Peyer's patch (tissue), 4 donors: ENCODE measurements around the gene MGRN1.

Experiments
- POLR2A ChIP-seq, 2 donors: fragments of 450-650 bp; IDR thresholded peaks; one replicate each; pipeline ENCODE4 v1.5.1; 2017; ENCODE audit warnings: antibody characterized with exemption in 2 of 2, mild to moderate bottlenecking in 2 of 2, moderate library complexity in 2 of 2
- TF ChIP-seq, protein P1 (sequence below), 6 experiments: fragments of 450-650 bp in 4 of 6; fragments of 200-600 bp in 2 of 6; sonication (generic) in 1 of 6; IDR thresholded peaks; one replicate each; pipeline ENCODE4 v1.5.1; 2017 to 2019; ENCODE audit warnings: antibody characterized with exemption in 6 of 6, mild to moderate bottlenecking in 3 of 6, moderate library complexity in 1 of 6

DNA sequence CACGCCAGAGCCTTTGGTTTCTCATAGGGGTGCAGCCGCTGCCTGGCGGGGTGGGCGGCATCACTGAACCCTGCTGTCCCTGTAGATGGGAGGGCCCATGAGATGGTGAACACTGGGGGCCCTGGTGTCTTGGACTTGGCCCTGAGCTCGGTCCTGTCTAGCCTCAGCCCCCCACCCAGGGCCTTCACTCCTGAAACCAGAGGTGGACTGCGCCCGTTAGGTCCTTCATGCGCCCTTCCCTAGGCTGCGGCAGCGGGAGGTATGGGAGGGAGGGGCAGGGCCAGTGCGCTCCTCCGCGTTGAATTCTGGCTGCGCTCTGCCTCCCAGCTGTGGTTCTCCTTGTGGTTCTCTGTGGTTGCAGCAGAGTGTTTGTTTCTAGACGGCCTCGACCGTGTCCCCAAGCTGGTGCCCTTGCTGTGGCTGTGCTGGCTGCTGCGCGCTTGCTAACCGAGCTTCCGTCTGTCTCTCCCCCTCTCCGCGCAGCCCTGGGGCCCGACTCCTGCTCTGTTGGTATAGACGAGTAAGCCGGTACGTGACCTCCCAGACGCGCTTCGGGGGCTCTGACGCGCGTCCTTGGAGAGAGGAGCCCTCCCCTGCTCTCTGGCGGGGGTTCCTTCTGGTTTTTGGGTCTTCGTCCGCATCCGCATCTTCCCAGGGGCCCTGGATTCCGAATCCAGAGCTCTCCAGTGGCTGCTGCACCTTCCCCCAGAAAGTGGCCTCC, 61.3 kb downstream of the MGRN1 start:
- TF ChIP-seq POLR2A (IDR thresholded peaks at IDR 0.05): no peak
- TF ChIP-seq, protein P1, sequence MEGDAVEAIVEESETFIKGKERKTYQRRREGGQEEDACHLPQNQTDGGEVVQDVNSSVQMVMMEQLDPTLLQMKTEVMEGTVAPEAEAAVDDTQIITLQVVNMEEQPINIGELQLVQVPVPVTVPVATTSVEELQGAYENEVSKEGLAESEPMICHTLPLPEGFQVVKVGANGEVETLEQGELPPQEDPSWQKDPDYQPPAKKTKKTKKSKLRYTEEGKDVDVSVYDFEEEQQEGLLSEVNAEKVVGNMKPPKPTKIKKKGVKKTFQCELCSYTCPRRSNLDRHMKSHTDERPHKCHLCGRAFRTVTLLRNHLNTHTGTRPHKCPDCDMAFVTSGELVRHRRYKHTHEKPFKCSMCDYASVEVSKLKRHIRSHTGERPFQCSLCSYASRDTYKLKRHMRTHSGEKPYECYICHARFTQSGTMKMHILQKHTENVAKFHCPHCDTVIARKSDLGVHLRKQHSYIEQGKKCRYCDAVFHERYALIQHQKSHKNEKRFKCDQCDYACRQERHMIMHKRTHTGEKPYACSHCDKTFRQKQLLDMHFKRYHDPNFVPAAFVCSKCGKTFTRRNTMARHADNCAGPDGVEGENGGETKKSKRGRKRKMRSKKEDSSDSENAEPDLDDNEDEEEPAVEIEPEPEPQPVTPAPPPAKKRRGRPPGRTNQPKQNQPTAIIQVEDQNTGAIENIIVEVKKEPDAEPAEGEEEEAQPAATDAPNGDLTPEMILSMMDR (IDR thresholded peaks at IDR 0.05): no peak
